K562 (cell line): ENCODE data around the gene CRADD. TPM values are rescaled to one million over a fixed set of nuclear protein-coding genes. Genes with fewer than 3 reads are reported as not detected.
"Not testable (repeated sequence)": the region's sequence is repeated elsewhere in the genome, so short reads cannot be mapped to it uniquely, and the experiment has no call there.

Experiments used
- ATAC-seq: fragments of 200-7000 bp; cut with Tn5 transposase; 3 replicates; pipeline ENCODE4 v1.9.1; 2020; ENCODE audit warnings: moderate library complexity
- BruUV-seq: library from RNA; stranded (reverse); fragments of 400-500 nt; replicated peaks from 2 replicates; lab custom pipeline; 2021; lab: Mats Ljungman, UMichigan
- CTCF ChIA-PET: fragments of 300-600 bp; formaldehyde crosslinking; extraction: SDS; loops from one replicate; lab custom pipeline; 2021; ENCODE audit warnings: low intra/inter-chr PET ratio; lab: Yijun Ruan, JAX
- POLR2A ChIA-PET: fragments of 300-600, 350-650 bp; sonication (Branson Sonifier 250); formaldehyde crosslinking; extraction: SDS; loops from one replicate; lab custom pipeline; 2021; ENCODE audit warnings: antibody characterized with exemption, inconsistent platforms; lab: Yijun Ruan, JAX
- DNase-seq, 4 experiments: peaks; one replicate each; pipeline versions ENCODE4 v3.0.0 to v3.0.0-alpha.2; 2011 to 2018; ENCODE audit warnings: low spot score in 3 of 4, mixed read lengths in 3 of 4; ENCODE audit errors: extremely low read depth in 1 of 4
- FAIRE-seq: peaks from 2 replicates; lab custom pipeline; 2011; peaks lifted over from hg19 to GRCh38; lab: Jason Lieb, UNC
- H2AFZ ChIP-seq: 2 replicates; pipeline ENCODE4 v1.6.0; 2011; ENCODE audit warnings: low read depth, low read length, control low read depth, inconsistent platforms
- H3K27ac ChIP-seq: fragments of 200-600 bp; 3 replicates; pipeline ENCODE4 v1.8.0; 2011; ENCODE audit warnings: low read depth, mild to moderate bottlenecking, control low read depth, inconsistent platforms, low read length, moderate library complexity, mixed read lengths; ENCODE audit errors: extremely low read depth
- H3K27me3 ChIP-seq, 2 experiments: fragments of 300-600 bp in 1 of 2; 2 replicates in 1 of 2; 3 replicates in 1 of 2; pipeline versions ENCODE4 v1.6.0 to v1.8.0; 2011; ENCODE audit warnings: inconsistent platforms in 2 of 2, low read length in 2 of 2, mild to moderate bottlenecking in 1 of 2, mixed read lengths in 1 of 2, moderate library complexity in 1 of 2; ENCODE audit not compliant: control insufficient read depth in 2 of 2, insufficient read depth in 2 of 2
- H3K36me3 ChIP-seq: fragments of 300-600 bp; 3 replicates; pipeline ENCODE4 v1.8.0; 2011; ENCODE audit warnings: mild to moderate bottlenecking, low read length, inconsistent platforms; ENCODE audit not compliant: control insufficient read depth, insufficient read depth
- H3K4me1 ChIP-seq, 2 experiments: fragments of 200-600 bp in 1 of 2; replicated peaks in 1 of 2; 2 replicates in 1 of 2; 3 replicates in 1 of 2; pipeline versions ENCODE4 v1.5.1 to v1.8.0; 2011; ENCODE audit warnings: inconsistent platforms in 2 of 2, low read length in 2 of 2, mild to moderate bottlenecking in 1 of 2, mixed read lengths in 1 of 2, moderate library complexity in 1 of 2; ENCODE audit not compliant: control insufficient read depth in 2 of 2, insufficient read depth in 2 of 2
- H3K4me2 ChIP-seq: 2 replicates; pipeline ENCODE4 v1.6.1; 2011; ENCODE audit warnings: low read length, control low read depth, inconsistent platforms, mixed read lengths; ENCODE audit not compliant: insufficient read depth
- H3K4me3 ChIP-seq: fragments of 200-600 bp; sonication (generic), shearing (Covaris generic); 2 replicates; pipeline ENCODE4 v1.5.1; 2016; ENCODE audit warnings: control low read depth, inconsistent platforms
- H3K79me2 ChIP-seq: fragments of 200-600 bp; 3 replicates; pipeline ENCODE4 v1.8.0; 2011; ENCODE audit warnings: low read length, inconsistent platforms; ENCODE audit not compliant: control insufficient read depth, insufficient read depth
- H3K9ac ChIP-seq, 2 experiments: 2 replicates each; pipeline versions ENCODE4 v1.6.0 to v1.6.1; 2011; ENCODE audit warnings: low read depth in 2 of 2, low read length in 2 of 2, control low read depth in 1 of 2, inconsistent platforms in 1 of 2, mild to moderate bottlenecking in 1 of 2, mixed read lengths in 1 of 2; ENCODE audit not compliant: insufficient read depth in 1 of 2
- H3K9me1 ChIP-seq: one replicate; pipeline ENCODE4 v1.6.0; 2011; ENCODE audit warnings: inconsistent platforms, mild to moderate bottlenecking, low read length, moderate library complexity; ENCODE audit not compliant: control insufficient read depth, insufficient read depth
- H3K9me3 ChIP-seq: replicated peaks from 2 replicates; pipeline ENCODE4 v1.5.1; 2011; ENCODE audit warnings: low read depth, low read length, inconsistent platforms; ENCODE audit not compliant: control insufficient read depth, insufficient read depth
- H4K20me1 ChIP-seq: replicated peaks from 2 replicates; pipeline ENCODE4 v1.6.1; 2011; ENCODE audit warnings: low read length, inconsistent platforms, mixed read lengths; ENCODE audit not compliant: control insufficient read depth, insufficient read depth
- RBM25 ChIP-seq: fragments of 200-400 bp; formaldehyde crosslinking; IDR thresholded peaks from 2 replicates; pipeline ENCODE4 v1.6.1; 2018; ENCODE audit warnings: low read length, low read depth, moderate library complexity; ENCODE audit not compliant: severe bottlenecking
- ZNF253 ChIP-seq: fragments of 250-450 bp; sonication (Bioruptor Pico); conservative IDR thresholded peaks from 2 replicates; pipeline ENCODE4 v1.6.1; 2021; ENCODE audit warnings: mild to moderate bottlenecking
- WGBS: fragments of 100-300 bp; shearing (Covaris generic); methylation state at CpG from one replicate; pipeline ENCODE4 v1.1.6; 2016; ENCODE audit warnings: low coverage, mixed read lengths; ENCODE audit not compliant: insufficient coverage; ENCODE audit errors: missing lambda C conversion rate; 5-methylcytosine and 5-hydroxymethylcytosine counted together
- in situ Hi-C: fragments of 300-500 bp; cut with MboI; formaldehyde crosslinking; loops from 4 replicates; pipeline ENCODE4 v1.15.0; 2018; ENCODE audit warnings: inconsistent platforms, mixed read lengths
- intact Hi-C: fragments of 100-400 bp; cut with micrococcal nuclease; formaldehyde crosslinking; loops from 2 replicates; pipeline ENCODE4 v1.14.2; 2022
- polyA plus RNA-seq, 8 experiments: library from polyadenylated mRNA; depleted of rRNA in 4 of 8; stranded (reverse) in 5 of 8; unstranded in 3 of 8; fragments of >200 nt; fragmentation: Nextera tagmentation in 2 of 8; fragmentation: Illumina TruSeq in 1 of 8; extraction: Ambion mirVana in 2 of 8; extraction: Trizol in 1 of 8; gene quantifications; 2 replicates each; pipeline versions ENCODE4 v1.2.1 to v1.2.3, GENCODE V29; 2011 to 2014; ENCODE audit warnings: inconsistent platforms in 1 of 8, missing spikeins in 1 of 8
- total RNA-seq, 7 experiments: library from RNA; depleted of rRNA in 6 of 7; stranded (reverse); fragments of >200 nt in 6 of 7; fragmentation: Illumina TruSeq in 2 of 7; extraction: Trizol in 2 of 7; gene quantifications; 2 replicates each; pipeline versions ENCODE4 v1.2.1 to v1.2.3, GENCODE V29; 2011 to 2021; ENCODE audit warnings: low replicate concordance in 1 of 7

The CRADD gene
- total and polyA plus RNA-seq, 9 of the 15 experiments (the other 6 are each of a cell fraction or from before 2014, with no cell fraction given) = 20.5 to 41.1 (median 25.9) TPM

GRCh38 chr12:93639406-93639805, 37.8 kb upstream of the CRADD start:
- Histone ChIP-seq H2AFZ (peak overlapping the region; percentile 32; the same call in 1 of the 2 replicates), H3K9me1 (no peaks in the 10 kb centered on the region), H3K36me3 (no peaks in the 10 kb centered on the region), H3K79me2 (no peaks in the 10 kb centered on the region), H3K4me1 (no peaks in the 10 kb centered on the region), H3K9me3 (0 out of 2 replicates have a peak, but pooled peaks cover 3% of the 10 kb centered on the region), H4K20me1 (no peaks in the 10 kb centered on the region), H3K9ac (no peak overlapping the region), H3K4me3 (no peak overlapping the region), H3K4me2 (no peak overlapping the region), H3K27me3 (no peaks in the 10 kb centered on the region), H3K27ac (no peak overlapping the region)
- TF ChIP-seq RBM25 (peak; percentile 45), ZNF253 (no peak)
- ATAC-seq (no peak), FAIRE-seq (no peak), DNase-seq (no peak)
- 23% methylated on average over 2 of the region's 2 CpGs for WGBS
- in situ Hi-C loops (no loop called here), intact Hi-C loops (no loop called here)
- BruUV-seq = no TSS peak
- POLR2A ChIA-PET = interaction anchor here (0.8 to 1.4 kb wide), 3 partner anchors 9 to 515 kb away, joined by 3 read pairs; no protein-coding TSS in a partner anchor
- CTCF ChIA-PET = no interaction called here

DNA sequence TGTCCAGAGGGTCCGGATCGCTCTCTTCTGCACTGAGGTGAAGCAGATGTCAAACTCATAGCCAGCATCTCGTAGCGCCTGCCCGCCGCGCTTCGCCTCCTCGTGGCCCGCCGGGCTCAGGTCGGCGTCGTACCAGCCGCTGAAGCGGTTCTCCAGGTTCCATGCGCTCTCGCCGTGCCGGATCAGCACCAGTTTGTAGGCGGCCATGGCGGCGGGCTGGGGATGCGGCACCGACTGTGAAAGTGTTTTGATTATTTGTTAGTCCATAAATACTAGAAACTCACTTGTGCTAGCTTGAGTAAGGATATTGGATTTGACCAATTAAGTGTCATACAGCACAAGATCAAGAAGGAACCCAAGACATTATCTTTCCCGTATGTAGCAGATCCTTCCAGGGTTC, 35.8 kb upstream of the CRADD start:
- CTCF ChIA-PET, H3K9me3 ChIP-seq, POLR2A ChIA-PET, H3K9ac ChIP-seq, H3K79me2 ChIP-seq, DNase-seq, in situ Hi-C loops, H3K9me1 ChIP-seq, H3K27me3 ChIP-seq, BruUV-seq, H3K36me3 ChIP-seq, H4K20me1 ChIP-seq, H3K4me3 ChIP-seq, H3K4me2 ChIP-seq, H3K4me1 ChIP-seq, ATAC-seq, intact Hi-C loops, H3K27ac ChIP-seq, H2AFZ ChIP-seq, FAIRE-seq: not testable (repeated sequence)
- 86% methylated on average over 1 of the region's 26 CpGs for WGBS
